Gastroesophageal sphincter (tissue), 4 donors: ENCODE data around the gene PDZD2. TPM values are rescaled to one million over a fixed set of nuclear protein-coding genes. Genes with fewer than 3 reads are reported as not detected.

Experiments
- ATAC-seq: fragments of 150-250 bp; one replicate; pipeline ENCODE4 v1.9.1; 2016; ENCODE audit warnings: mild to moderate bottlenecking, moderate library complexity
- H3K27ac ChIP-seq, 4 donors: fragments of 200-600 bp; sonication (generic) in 3 of 4; 1 replicate in 3 of 4; 2 replicates in 1 of 4; pipeline ENCODE4 v1.5.1; 2016 to 2019
- H3K27me3 ChIP-seq: fragments of 200-600 bp; sonication (generic); one replicate; pipeline ENCODE4 v1.5.1; 2019
- H3K36me3 ChIP-seq, 2 donors: fragments of 200-600 bp; sonication (generic); one replicate each; pipeline ENCODE4 v1.5.1; 2019; ENCODE audit warnings: control low read depth in 1 of 2
- H3K4me1 ChIP-seq, 3 donors: fragments of 200-600 bp; sonication (generic); 1 replicate in 2 of 3; 2 replicates in 1 of 3; pipeline ENCODE4 v1.5.1; 2016 to 2019; ENCODE audit warnings: control low read depth in 2 of 3
- H3K4me3 ChIP-seq, 2 donors: fragments of 200-600 bp; sonication (generic); one replicate each; pipeline ENCODE4 v1.5.1; 2019; ENCODE audit warnings: mild to moderate bottlenecking in 1 of 2, moderate library complexity in 1 of 2
- H3K9me3 ChIP-seq, 3 donors: fragments of 200-600 bp; sonication (generic); one replicate each; pipeline ENCODE4 v1.5.1; 2017 to 2019; ENCODE audit warnings: control low read depth in 2 of 3
- CTCF ChIP-seq, 4 experiments: fragments of 200-600 bp in 2 of 4; fragments of 450-650 bp in 2 of 4; sonication (generic) in 1 of 4; IDR thresholded peaks; one replicate each; pipeline ENCODE4 v1.5.1; 2017 to 2019; ENCODE audit warnings: antibody characterized with exemption in 4 of 4, mild to moderate bottlenecking in 2 of 4, moderate library complexity in 2 of 4
- EP300 ChIP-seq: sonication (generic); formaldehyde crosslinking; IDR thresholded peaks from one replicate; pipeline ENCODE4 v1.6.1; 2017; ENCODE audit warnings: antibody characterized with exemption, mild to moderate bottlenecking
- POLR2A ChIP-seq, 2 donors: fragments of 450-650 bp; IDR thresholded peaks; one replicate each; pipeline ENCODE4 v1.6.1; 2017; ENCODE audit warnings: antibody characterized with exemption in 2 of 2, mild to moderate bottlenecking in 2 of 2, moderate library complexity in 1 of 2
- POLR2AphosphoS5 ChIP-seq: sonication (generic); formaldehyde crosslinking; IDR thresholded peaks from one replicate; pipeline ENCODE4 v1.6.1; 2017; ENCODE audit warnings: antibody characterized with exemption
- WGBS, 2 donors: methylation state at CpG; one replicate each; pipeline ENCODE4 v1.1.5; 2018; ENCODE audit warnings: low coverage in 1 of 2; 5-methylcytosine and 5-hydroxymethylcytosine counted together
- total RNA-seq, 4 donors: library from RNA; depleted of rRNA; stranded (reverse); fragments of >200 nt; gene quantifications; one replicate each; pipeline ENCODE4 v1.1.0, GENCODE V29; 2016

PDZD2 gene
- total RNA-seq, 4 donors from 2014 or later: 8.6 to 19.4 (median 14.0) TPM

- no peak overlapping the region for H3K4me3 ChIP-seq
- ATAC-seq: no peak
- WGBS, 2 donors: 79 to 80% methylated on average over 4 to 7 of the region's 9 CpGs
- no peaks in the 10 kb centered on the region for H3K9me3 ChIP-seq
- no peaks in the 10 kb centered on the region for H3K27me3 ChIP-seq
- no peaks in the 10 kb centered on the region for H3K36me3 ChIP-seq
- TF ChIP-seq POLR2A (IDR thresholded peaks at IDR 0.05) (no peak), POLR2AphosphoS5 (no peak), EP300 (no peak), CTCF (IDR thresholded peaks at IDR 0.05) (no peak)
- no peak overlapping the region for H3K27ac ChIP-seq
- no peaks in the 10 kb centered on the region for H3K4me1 ChIP-seq
These were observed 114.9 kb downstream of the PDZD2 start for GRCh38 chr5:31753700-31754357.

DNA sequence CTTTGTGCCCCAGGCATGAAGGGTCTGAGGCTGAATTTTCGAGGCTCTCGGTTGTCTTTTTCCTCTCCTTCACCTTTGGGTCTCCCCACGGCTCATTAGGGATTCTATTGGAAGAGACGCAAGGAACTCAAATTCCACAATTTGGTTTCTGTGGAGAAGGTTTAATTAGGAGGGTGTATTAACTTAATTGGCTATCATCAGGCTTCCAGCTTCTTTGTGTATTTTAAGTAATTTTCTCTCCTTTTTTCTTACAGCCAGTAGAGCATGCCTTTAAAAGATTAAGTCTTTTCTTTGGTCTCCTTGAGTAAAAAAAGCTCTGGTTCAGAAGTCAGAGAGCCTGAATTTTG lies 115.4 kb downstream of the PDZD2 start:
- H3K36me3 ChIP-seq: no peaks in the 10 kb centered on the region
- no peak overlapping the region for H3K4me3 ChIP-seq
- no peaks in the 10 kb centered on the region for H3K27me3 ChIP-seq
- no peak overlapping the region for H3K27ac ChIP-seq
- H3K4me1 ChIP-seq: no peaks in the 10 kb centered on the region
- ATAC-seq: no peak
- 68 to 76% methylated on average over 4 of the region's 4 CpGs for WGBS, 2 donors
- H3K9me3 ChIP-seq: no peaks in the 10 kb centered on the region
- TF ChIP-seq POLR2AphosphoS5: no peak

DNA sequence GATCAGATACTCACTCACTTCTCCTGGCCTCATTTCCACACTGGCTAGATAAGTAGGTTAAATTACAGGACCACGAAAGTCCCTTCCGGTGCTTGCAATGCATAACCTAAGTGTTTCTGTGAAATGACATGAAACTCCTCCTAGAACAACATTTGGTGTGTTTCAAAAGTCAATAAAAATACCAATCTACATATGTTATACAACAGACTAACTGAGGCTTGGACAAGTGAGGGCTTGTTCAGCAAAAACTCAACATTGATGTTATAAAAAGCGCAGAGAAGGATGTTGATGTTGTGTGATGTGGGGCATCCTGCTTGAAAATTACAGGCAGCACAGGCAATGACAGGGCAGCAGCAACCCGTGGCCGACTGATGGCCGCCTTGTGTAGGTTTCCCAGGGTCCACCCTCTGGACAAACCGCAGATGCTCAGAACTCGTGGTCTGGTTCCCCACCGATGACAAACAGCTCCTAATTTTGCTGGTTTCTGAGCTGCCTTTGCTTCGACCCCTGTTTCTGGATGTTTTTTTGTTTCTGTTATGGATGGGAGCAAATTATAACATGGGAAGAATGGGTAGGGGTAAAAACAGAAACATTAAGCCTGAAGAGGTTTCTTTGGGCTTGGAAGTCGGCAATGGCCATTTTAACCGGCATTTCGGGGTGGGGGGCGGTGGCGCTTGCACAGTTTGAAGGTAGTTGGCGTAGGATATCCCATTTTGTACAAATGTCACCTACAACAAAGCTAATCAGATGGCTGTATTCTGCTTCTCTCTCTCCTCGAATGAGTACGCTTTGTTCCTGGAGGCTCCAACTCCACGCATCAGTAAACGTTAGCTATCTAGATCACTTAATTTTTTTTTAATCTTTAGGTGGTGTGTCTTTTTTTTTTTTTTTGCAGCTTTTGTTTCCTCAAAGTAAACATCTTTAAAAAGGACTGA lies 116.1 kb downstream of the PDZD2 start:
- H3K27me3 ChIP-seq: no peaks in the 10 kb centered on the region
- TF ChIP-seq EP300: no peak
- TF ChIP-seq POLR2AphosphoS5: no peak
- TF ChIP-seq POLR2A (IDR thresholded peaks at IDR 0.05): no peak
- TF ChIP-seq CTCF (IDR thresholded peaks at IDR 0.05): no peak
- no peaks in the 10 kb centered on the region for H3K9me3 ChIP-seq
- H3K36me3 ChIP-seq: no peaks in the 10 kb centered on the region
- no peaks in the 10 kb centered on the region for H3K4me1 ChIP-seq
- H3K4me3 ChIP-seq: no peak overlapping the region
- ATAC-seq: no peak
- WGBS, 2 donors: 80 to 90% methylated on average over 11 to 18 of the region's 20 CpGs
- H3K27ac ChIP-seq: no peak overlapping the region

DNA sequence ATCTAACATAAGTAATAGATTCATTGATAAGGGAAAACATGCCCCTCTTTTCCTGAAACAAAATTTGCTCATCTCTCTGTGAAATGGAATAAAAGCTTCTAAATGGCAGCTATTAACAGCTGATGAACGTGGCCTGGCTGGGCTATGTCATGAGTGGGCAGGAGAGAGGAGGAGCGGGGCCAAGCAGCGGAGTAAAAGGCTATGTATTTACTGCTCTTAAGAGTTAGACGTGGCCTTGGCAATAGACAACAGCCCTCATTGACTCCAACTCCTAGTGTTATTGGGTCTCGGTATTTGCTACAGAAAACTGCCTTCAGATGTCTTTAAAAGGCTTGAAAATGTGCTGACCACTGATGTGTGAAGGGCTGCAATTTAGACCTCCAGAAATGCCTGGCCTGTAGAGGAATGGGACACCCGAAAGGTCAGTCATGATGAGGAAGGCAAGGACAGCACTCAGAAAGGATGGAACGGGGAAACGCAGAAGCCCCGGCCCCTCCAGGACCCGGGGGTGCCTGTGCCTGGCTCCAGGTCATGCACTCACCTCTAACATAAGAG lies 116.8 kb downstream of the PDZD2 start:
- H3K9me3 ChIP-seq: no peaks in the 10 kb centered on the region
- no peak for TF ChIP-seq POLR2A (IDR thresholded peaks at IDR 0.05)
- TF ChIP-seq EP300: no peak
- no peak for TF ChIP-seq POLR2AphosphoS5
- H3K27ac ChIP-seq: no peak overlapping the region
- H3K4me1 ChIP-seq: no peaks in the 10 kb centered on the region
- ATAC-seq: no peak
- H3K36me3 ChIP-seq: no peaks in the 10 kb centered on the region
- 78 to 80% methylated on average over 5 to 10 of the region's 10 CpGs for WGBS, 2 donors
- no peaks in the 10 kb centered on the region for H3K27me3 ChIP-seq
- no peak overlapping the region for H3K4me3 ChIP-seq

DNA sequence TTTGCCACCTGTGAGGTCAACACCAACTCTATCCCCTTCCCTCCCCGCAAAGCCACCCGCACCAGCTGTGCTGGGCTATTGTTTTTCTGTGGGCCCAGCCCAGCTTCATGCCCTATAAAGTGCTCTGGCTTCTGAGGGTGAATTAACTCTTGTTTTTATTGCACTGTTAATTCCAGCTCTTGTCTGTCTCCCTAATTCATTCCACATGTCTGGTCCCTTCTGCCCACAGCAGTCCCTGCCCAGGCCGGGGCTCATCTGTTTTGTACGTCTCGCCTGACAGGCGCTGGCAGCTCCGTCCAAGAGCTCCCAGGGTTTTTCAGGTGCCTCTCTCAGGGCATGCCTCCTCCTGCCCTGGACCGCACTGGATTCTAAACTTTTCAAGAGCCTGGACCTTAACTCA lies 118.9 kb downstream of the PDZD2 start:
- no peaks in the 10 kb centered on the region for H3K27me3 ChIP-seq
- TF ChIP-seq POLR2A (IDR thresholded peaks at IDR 0.05): no peak
- TF ChIP-seq CTCF (IDR thresholded peaks at IDR 0.05): no peak
- TF ChIP-seq EP300: no peak
- no peak for TF ChIP-seq POLR2AphosphoS5
- H3K9me3 ChIP-seq: no peaks in the 10 kb centered on the region
- 80 to 95% methylated on average over 8 of the region's 8 CpGs for WGBS, 2 donors
- H3K36me3 ChIP-seq: no peaks in the 10 kb centered on the region
- H3K4me3 ChIP-seq: no peak overlapping the region
- no peaks in the 10 kb centered on the region for H3K4me1 ChIP-seq
- H3K27ac ChIP-seq: no peak overlapping the region
- no peak for ATAC-seq
